Sigmoid colon (tissue), 7 donors: ENCODE measurements around the gene ATF6B. TPM values are rescaled to one million over a fixed set of nuclear protein-coding genes. Genes with fewer than 3 reads are reported as not detected.

Experiments used
- DNase-seq: peaks from one replicate; pipeline ENCODE4 v3.0.0-alpha.2; 2019
- H3K27ac ChIP-seq, 4 donors: fragments of 200-600 bp; sonication (generic); one replicate each; pipeline ENCODE4 v1.5.1; 2016 to 2019; ENCODE audit warnings: mild to moderate bottlenecking in 1 of 4
- H3K27me3 ChIP-seq, 3 donors: fragments of 200-600 bp; sonication (generic); one replicate each; pipeline ENCODE4 v1.5.1; 2019; ENCODE audit warnings: mild to moderate bottlenecking in 1 of 3
- H3K36me3 ChIP-seq, 4 donors: fragments of 200-600 bp; sonication (generic); one replicate each; pipeline ENCODE4 v1.5.1; 2016 to 2019
- H3K4me1 ChIP-seq, 4 donors: fragments of 200-600 bp; sonication (generic); one replicate each; pipeline ENCODE4 v1.5.1; 2017 to 2019
- H3K4me3 ChIP-seq, 4 donors: fragments of 200-600 bp; sonication (generic); one replicate each; pipeline ENCODE4 v1.5.1; 2017 to 2019; ENCODE audit warnings: mild to moderate bottlenecking in 2 of 4, moderate library complexity in 1 of 4
- H3K9me3 ChIP-seq, 4 donors: fragments of 200-600 bp in 3 of 4; sonication (generic) in 3 of 4; one replicate each; pipeline versions ENCODE4 v1.5.1 to v1.6.1; 2013 to 2019
- EP300 ChIP-seq, 4 donors: sonication (generic); formaldehyde crosslinking; IDR thresholded peaks; one replicate each; pipeline ENCODE4 v1.6.1; 2017; ENCODE audit warnings: antibody characterized with exemption in 4 of 4
- POLR2A ChIP-seq, 2 donors: fragments of 450-650 bp; IDR thresholded peaks; one replicate each; pipeline ENCODE4 v1.6.1; 2016; ENCODE audit warnings: antibody characterized with exemption in 2 of 2, mild to moderate bottlenecking in 2 of 2, moderate library complexity in 2 of 2
- POLR2AphosphoS5 ChIP-seq, 4 donors: sonication (generic); formaldehyde crosslinking; IDR thresholded peaks; one replicate each; pipeline ENCODE4 v1.6.1; 2017; ENCODE audit warnings: antibody characterized with exemption in 4 of 4
- WGBS, 2 donors: extraction: QIAGEN DNeasy Blood & Tissue Kit; methylation state at CpG; one replicate each; pipeline ENCODE4 v1.1.7; 2013; 5-methylcytosine and 5-hydroxymethylcytosine counted together
- intact Hi-C: fragments of 100-400 bp; cut with DNase I; formaldehyde crosslinking; loops from one replicate; pipeline ENCODE4 v1.15.1; 2023
- polyA plus RNA-seq, 3 donors: library from polyadenylated mRNA; stranded (reverse); fragments of 200-250 nt; gene quantifications; one replicate each; pipeline ENCODE4 v1.2.3, GENCODE V29; 2013
- total RNA-seq, 4 donors: library from RNA; depleted of rRNA; stranded (reverse); fragments of >200 nt; gene quantifications; one replicate each; pipeline ENCODE4 v1.1.0, GENCODE V29; 2016
- TF ChIP-seq, protein P1 (sequence below), 4 experiments: fragments of 450-650 bp in 3 of 4; fragments of 200-600 bp in 1 of 4; IDR thresholded peaks; one replicate each; pipeline ENCODE4 v1.5.1; 2016 to 2019; ENCODE audit warnings: antibody characterized with exemption in 4 of 4, mild to moderate bottlenecking in 3 of 4, moderate library complexity in 2 of 4
- donor health status: healthy with polysubstance abuse.
- donor health status: Bipolar disorder and iron deficiency.
- donor health status: healthy.

ATF6B gene
- total and polyA plus RNA-seq, 7 donors: 10.9 to 93.6 (median 24.6) TPM

DNA sequence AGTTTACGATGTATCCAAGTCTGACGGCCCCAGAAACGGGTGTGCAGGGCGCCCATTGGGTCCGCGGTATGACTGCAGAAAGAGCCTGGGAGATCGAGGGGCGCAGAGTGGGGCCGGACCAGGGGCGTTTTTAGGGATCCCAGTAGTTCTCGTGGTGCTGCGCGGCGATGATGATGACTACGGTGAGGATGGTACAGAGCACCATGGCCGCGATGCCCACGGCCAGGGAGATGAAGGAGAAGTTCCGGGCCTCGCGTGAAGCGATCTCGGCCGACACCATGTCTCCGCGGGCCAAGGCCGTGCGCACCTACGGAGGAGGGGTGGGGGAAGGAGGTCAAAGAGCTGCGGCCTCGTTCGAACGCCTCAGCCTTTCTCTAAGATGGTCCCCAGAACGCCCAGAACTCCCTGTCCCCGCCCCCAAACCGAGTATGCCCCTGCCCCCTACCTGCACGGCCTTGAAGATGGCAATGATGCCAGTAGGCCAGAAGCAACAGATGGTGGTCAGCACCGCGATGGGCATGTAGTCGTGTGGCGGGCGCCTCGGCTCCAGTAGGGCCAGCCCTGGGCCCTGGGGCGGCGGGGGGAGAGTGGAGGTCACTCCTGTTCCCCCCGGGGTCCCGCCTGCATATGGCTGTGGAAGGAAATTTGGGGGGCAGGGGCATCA, 21.2 kb upstream of the ATF6B start:
- no peak for DNase-seq
- Histone ChIP-seq H3K4me3 (peak overlapping the region in 3 of 4 donors; percentile 7 to 13 (median 11)), H3K9me3 (no peaks in the 10 kb centered on the region), H3K27ac (peak overlapping the region in 2 of 4 donors; percentile 7 to 93), H3K36me3 (peaks cover 0 to 18% (median 0%) of the 10 kb centered on the region in 4 donors), H3K4me1 (peaks cover 0 to 39% (median 35%) of the 10 kb centered on the region in 4 donors), H3K27me3 (no peaks in the 10 kb centered on the region)
- TF ChIP-seq EP300 (IDR thresholded peaks at IDR 0.05) (no peak), POLR2A (IDR thresholded peaks at IDR 0.05) (no peak), POLR2AphosphoS5 (IDR thresholded peaks at IDR 0.05) (no peak)
- TF ChIP-seq, protein P1, sequence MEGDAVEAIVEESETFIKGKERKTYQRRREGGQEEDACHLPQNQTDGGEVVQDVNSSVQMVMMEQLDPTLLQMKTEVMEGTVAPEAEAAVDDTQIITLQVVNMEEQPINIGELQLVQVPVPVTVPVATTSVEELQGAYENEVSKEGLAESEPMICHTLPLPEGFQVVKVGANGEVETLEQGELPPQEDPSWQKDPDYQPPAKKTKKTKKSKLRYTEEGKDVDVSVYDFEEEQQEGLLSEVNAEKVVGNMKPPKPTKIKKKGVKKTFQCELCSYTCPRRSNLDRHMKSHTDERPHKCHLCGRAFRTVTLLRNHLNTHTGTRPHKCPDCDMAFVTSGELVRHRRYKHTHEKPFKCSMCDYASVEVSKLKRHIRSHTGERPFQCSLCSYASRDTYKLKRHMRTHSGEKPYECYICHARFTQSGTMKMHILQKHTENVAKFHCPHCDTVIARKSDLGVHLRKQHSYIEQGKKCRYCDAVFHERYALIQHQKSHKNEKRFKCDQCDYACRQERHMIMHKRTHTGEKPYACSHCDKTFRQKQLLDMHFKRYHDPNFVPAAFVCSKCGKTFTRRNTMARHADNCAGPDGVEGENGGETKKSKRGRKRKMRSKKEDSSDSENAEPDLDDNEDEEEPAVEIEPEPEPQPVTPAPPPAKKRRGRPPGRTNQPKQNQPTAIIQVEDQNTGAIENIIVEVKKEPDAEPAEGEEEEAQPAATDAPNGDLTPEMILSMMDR (IDR thresholded peaks at IDR 0.05): no peak
- intact Hi-C loops: no loop called here
- WGBS, 2 donors: 54 to 80% methylated on average over 47 of the region's 47 CpGs

DNA sequence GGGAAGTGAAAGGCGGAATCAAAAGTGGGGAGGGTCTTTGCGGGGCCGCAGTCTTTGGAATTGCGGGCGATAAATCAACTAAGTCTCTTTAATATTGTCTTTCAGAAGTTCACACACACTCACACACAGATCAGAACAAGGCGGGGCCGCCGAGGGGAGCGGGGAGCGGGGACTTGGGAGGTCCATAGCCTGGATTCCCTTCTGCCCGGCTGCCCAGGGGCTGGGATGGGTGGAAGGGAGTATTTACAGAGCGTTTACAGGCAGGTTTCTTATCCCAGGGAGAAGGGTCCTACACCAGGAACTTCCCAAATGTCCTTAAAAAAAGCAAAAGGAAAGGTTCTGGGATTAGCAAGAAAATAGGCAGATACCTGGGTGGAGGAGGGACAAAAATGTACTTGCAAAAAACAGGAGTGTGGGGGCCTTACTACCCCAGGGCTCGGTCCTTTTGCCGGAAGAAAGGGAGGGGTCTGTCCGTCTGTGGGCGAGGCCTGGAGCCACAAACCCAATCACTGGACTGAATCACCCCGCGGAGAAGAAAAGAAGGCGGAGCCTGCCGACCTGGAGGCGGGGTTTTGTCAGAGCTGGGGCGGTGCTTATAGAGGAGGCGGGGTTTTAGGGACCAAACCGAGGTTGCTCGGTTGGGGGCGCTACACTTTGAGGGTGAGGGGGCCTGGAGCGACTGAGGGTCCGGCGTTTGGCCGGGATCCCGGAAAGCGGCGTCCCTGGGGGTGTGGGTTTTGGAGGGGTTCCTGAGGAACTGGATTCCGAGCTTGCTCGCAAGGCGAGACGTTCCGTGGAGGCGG, 20.4 kb upstream of the ATF6B start:
- peaks cover 0 to 39% (median 34%) of the 10 kb centered on the region in 4 donors for H3K4me1 ChIP-seq
- H3K9me3 ChIP-seq: no peaks in the 10 kb centered on the region
- DNase-seq: no peak
- H3K27ac ChIP-seq: peak overlapping the region in 1 of 4 donors; percentile 7
- peak overlapping the region in 3 of 4 donors; percentile 7 to 13 (median 11) for H3K4me3 ChIP-seq
- no peak for TF ChIP-seq POLR2AphosphoS5 (IDR thresholded peaks at IDR 0.05)
- TF ChIP-seq, protein P1 (IDR thresholded peaks at IDR 0.05): no peak
- WGBS, 2 donors: 24 to 37% methylated on average over 39 of the region's 39 CpGs
- intact Hi-C loops: loop anchor here (1.0 kb wide), 1 partner anchor 17 kb away; no protein-coding TSS in a partner anchor
- H3K36me3 ChIP-seq: peaks cover 0 to 18% (median 0%) of the 10 kb centered on the region in 4 donors
- no peaks in the 10 kb centered on the region for H3K27me3 ChIP-seq

DNA sequence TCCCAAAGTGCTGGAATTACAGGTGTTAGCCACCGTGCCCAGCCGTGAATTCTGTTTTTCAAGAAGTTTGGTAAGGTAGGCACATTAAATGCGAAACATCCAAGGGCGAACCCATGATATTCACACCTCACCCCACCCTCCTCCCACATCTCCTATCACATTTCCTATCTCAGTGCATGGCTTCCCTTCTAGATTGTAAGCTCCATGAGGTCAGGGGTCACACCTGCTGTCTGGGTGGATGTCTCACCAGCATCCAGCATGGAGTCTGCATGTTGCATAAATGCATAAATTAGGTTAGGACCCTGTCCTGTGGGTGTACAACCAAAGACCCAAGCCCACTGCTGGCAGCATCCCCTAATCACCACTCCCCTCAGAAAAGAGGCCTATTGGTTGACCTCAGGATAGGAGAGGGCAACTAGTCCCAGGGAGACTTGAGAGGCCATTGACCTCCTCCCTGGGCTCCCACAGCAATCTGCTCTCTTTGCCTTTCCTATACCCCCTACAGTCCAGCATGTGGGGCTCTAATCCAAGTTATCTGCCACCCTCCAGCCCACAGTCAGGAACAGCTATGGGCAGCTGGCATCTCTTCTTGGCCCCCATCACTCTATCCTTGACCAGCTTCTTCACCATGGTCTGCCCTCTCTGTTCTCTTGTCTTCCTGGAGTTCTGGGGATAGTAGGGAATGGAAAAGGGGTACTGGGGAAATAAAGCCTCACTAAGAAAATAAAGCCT, 19.5 kb upstream of the ATF6B start:
- no peaks in the 10 kb centered on the region for H3K27me3 ChIP-seq
- no peak overlapping the region for H3K4me3 ChIP-seq
- intact Hi-C loops: loop anchor here (1.0 kb wide), 1 partner anchor 16 kb away; no protein-coding TSS in a partner anchor
- H3K27ac ChIP-seq: no peak overlapping the region
- WGBS, 2 donors: 90 to 91% methylated on average over 4 of the region's 4 CpGs
- no peak for DNase-seq
- H3K9me3 ChIP-seq: no peaks in the 10 kb centered on the region
- no peak for TF ChIP-seq POLR2AphosphoS5 (IDR thresholded peaks at IDR 0.05)
- TF ChIP-seq POLR2A (IDR thresholded peaks at IDR 0.05): no peak
- TF ChIP-seq, protein P1 (IDR thresholded peaks at IDR 0.05): no peak
- TF ChIP-seq EP300 (IDR thresholded peaks at IDR 0.05): no peak
- H3K4me1 ChIP-seq: peaks cover 0 to 29% (median 25%) of the 10 kb centered on the region in 4 donors
- peaks cover 0 to 18% (median 0%) of the 10 kb centered on the region in 4 donors for H3K36me3 ChIP-seq

DNA sequence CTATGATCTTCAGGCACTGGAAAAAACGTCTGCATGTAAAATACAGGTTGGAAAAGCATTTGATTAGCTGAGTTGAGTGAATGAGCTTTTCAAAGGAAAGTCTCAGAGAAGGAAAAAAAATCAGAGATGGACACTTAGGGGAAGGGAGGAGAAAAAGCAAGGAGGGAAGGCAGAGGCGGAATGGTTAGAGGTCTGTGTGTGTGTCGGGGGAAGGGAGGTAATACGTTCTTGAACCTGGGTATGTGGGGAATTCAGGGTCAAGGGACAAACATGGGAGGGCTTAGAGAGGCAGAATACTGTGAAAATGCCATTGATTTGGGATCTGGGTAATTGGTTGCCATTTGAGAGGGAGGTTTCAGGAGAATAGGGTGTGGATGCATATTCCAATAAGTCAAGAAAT, 18.6 kb upstream of the ATF6B start:
- TF ChIP-seq POLR2AphosphoS5 (IDR thresholded peaks at IDR 0.05): no peak
- no peak for DNase-seq
- H3K36me3 ChIP-seq: peaks cover 0 to 18% (median 0%) of the 10 kb centered on the region in 4 donors
- no peaks in the 10 kb centered on the region for H3K27me3 ChIP-seq
- H3K4me1 ChIP-seq: peaks cover 0 to 22% (median 19%) of the 10 kb centered on the region in 4 donors
- no peak overlapping the region for H3K27ac ChIP-seq
- no peak overlapping the region for H3K4me3 ChIP-seq
- WGBS, 2 donors: 60 to 79% methylated on average over 4 of the region's 4 CpGs
- intact Hi-C loops: no loop called here
- H3K9me3 ChIP-seq: no peaks in the 10 kb centered on the region
